ENCODE data around the gene GALNTL6. TPM values are rescaled to one million over a fixed set of nuclear protein-coding genes. Genes with fewer than 3 reads are reported as not detected.

GALNTL6 gene
- total RNA-seq, 1 experiment from 2014 or later, result not detected

GRCh38 chr4:171920901-171921300 is 107.7 kb downstream of the GALNTL6 start:
- no peak for TF ChIP-seq CTCF (conservative IDR thresholded peaks at IDR 0.05)
- Mint-ChIP-seq H3K36me3 (ENCODE audit: insufficient read depth in 1 of 3, low read depth in 3 of 3) (no peaks in the 10 kb centered on the region; a peak in 1 of 7 replicates), H3K9me3 (peaks cover 0 to 5% of the 10 kb centered on the region in 2 experiments; a peak in 2 of 5 replicates), H3K4me3 (no peak overlapping the region), H3K27ac (no peak overlapping the region), H3K4me1 (peaks cover 12 to 22% of the 10 kb centered on the region in 2 experiments), H3K27me3 (ENCODE audit: low read depth) (no peaks in the 10 kb centered on the region)
- DNase-seq, result no peak
- no peak overlapping the region for H4K5ac ChIP-seq (ENCODE audit: insufficient read length, low read depth, low read length)
- H4K8ac ChIP-seq (replicated peaks; ENCODE audit: insufficient read length, low read depth, low read length), result no peak overlapping the region
- no peaks in the 10 kb centered on the region for H3K27me3 ChIP-seq (ENCODE audit: insufficient read depth, low read length)
- H3K18ac ChIP-seq (ENCODE audit: insufficient read length, low read depth, low read length), result no peak overlapping the region
- H3K4ac ChIP-seq (ENCODE audit: low read depth, low read length), result no peak overlapping the region
- H3K14ac ChIP-seq (ENCODE audit: insufficient read depth, low read length), result no peak overlapping the region
- H3K56ac ChIP-seq (ENCODE audit: insufficient read length, low read depth, low read length), result no peak overlapping the region
- H3K9ac ChIP-seq (ENCODE audit: extremely low read depth, insufficient read length, low read length), result no peak overlapping the region
- no peak overlapping the region for H3K27ac ChIP-seq (ENCODE audit: insufficient read length, low read depth, low read length)
- no peaks in the 10 kb centered on the region for H3K23me2 ChIP-seq (ENCODE audit: insufficient read length, low read depth, low read length, poor library complexity, severe bottlenecking)
- no peak overlapping the region for H3T11ph ChIP-seq (ENCODE audit: low read length)
- peaks cover 7% of the 10 kb centered on the region; the same call in 1 of the 2 replicates for H3K4me1 ChIP-seq (ENCODE audit: insufficient read depth, low read length)
- no peak overlapping the region for H2AK5ac ChIP-seq (ENCODE audit: insufficient read length, low read length)
- no peak overlapping the region for H4K91ac ChIP-seq (ENCODE audit: insufficient read length, low read depth, low read length)
- H2BK12ac ChIP-seq (ENCODE audit: insufficient read length, low read depth, low read length), result no peak overlapping the region
- no peaks in the 10 kb centered on the region for H3K79me2 ChIP-seq (ENCODE audit: insufficient read depth, low read length)
- H3K79me1 ChIP-seq (ENCODE audit: insufficient read depth, low read depth, low read length, poor library complexity, severe bottlenecking), result no peaks in the 10 kb centered on the region
- no peak overlapping the region for H3K4me2 ChIP-seq (ENCODE audit: insufficient read depth, insufficient read length, low read length)
- H2AFZ ChIP-seq (ENCODE audit: low read length), result no peak overlapping the region
- no peak overlapping the region for H2BK15ac ChIP-seq (ENCODE audit: low read depth, low read length)
- no peak overlapping the region for H2BK120ac ChIP-seq (ENCODE audit: low read depth, low read length, poor library complexity, severe bottlenecking)
- no peak overlapping the region for H3K23ac ChIP-seq (ENCODE audit: insufficient read length, low read depth, low read length)
- no peaks in the 10 kb centered on the region for H3K9me3 ChIP-seq (ENCODE audit: control insufficient read depth, low read depth, low read length)
- no peak overlapping the region for H2BK5ac ChIP-seq (ENCODE audit: insufficient read length, low read length)
- H2BK20ac ChIP-seq (ENCODE audit: low read depth, low read length, poor library complexity, severe bottlenecking), result no peak overlapping the region
- no peaks in the 10 kb centered on the region for H4K20me1 ChIP-seq (ENCODE audit: control insufficient read depth, insufficient read depth, insufficient read length)
- no CpG with 5 or more reads among the region's 3 CpGs for WGBS (ENCODE audit: extremely low coverage, insufficient read length, low lambda C conversion rate)
